GM12892 (cell line): Measurements from ENCODE around the gene IFNAR2.

Source experiments
- POLR2A ChIP-seq: IDR thresholded peaks from 2 replicates; pipeline ENCODE4 v1.6.1; 2011; ENCODE audit warnings: low read depth, low read length, control low read depth
- POLR2AphosphoS5 ChIP-seq: IDR thresholded peaks from 2 replicates; pipeline ENCODE4 v1.6.1; 2011; ENCODE audit warnings: low read depth, low read length, control low read depth
- TAF1 ChIP-seq: IDR thresholded peaks from 2 replicates; pipeline ENCODE4 v1.6.1; 2011; ENCODE audit warnings: low read depth, mild to moderate bottlenecking, control low read depth, low read length, borderline replicate concordance

GRCh38 chr21:33206771-33207281, 22.9 kb upstream of the IFNAR2 start:
- TF ChIP-seq TAF1 (no peak), POLR2A (no peak), POLR2AphosphoS5 (no peak)
